NT2/D1 (cell line): Measurements from ENCODE around the gene SDS.

ENCODE experiments used
- DNase-seq: peaks from one replicate; pipeline ENCODE4 v3.0.0-alpha.2; 2011; ENCODE audit warnings: low read depth, low spot score
- H3K27me3 ChIP-seq: 2 replicates; pipeline ENCODE4 v1.6.0; 2011; ENCODE audit warnings: mild to moderate bottlenecking; ENCODE audit not compliant: insufficient read length, insufficient read depth
- H3K36me3 ChIP-seq: 2 replicates; pipeline ENCODE4 v1.6.1; 2011; ENCODE audit warnings: mild to moderate bottlenecking, low read length, mixed read lengths; ENCODE audit not compliant: insufficient read depth, insufficient read length
- H3K4me1 ChIP-seq: 2 replicates; pipeline ENCODE4 v1.5.1; 2011; ENCODE audit not compliant: insufficient read depth, insufficient read length
- H3K4me3 ChIP-seq: 2 replicates; pipeline ENCODE4 v1.5.1; 2011; ENCODE audit warnings: low read depth; ENCODE audit not compliant: insufficient read length
- H3K9ac ChIP-seq: 2 replicates; pipeline ENCODE4 v1.6.0; 2011; ENCODE audit warnings: low read depth; ENCODE audit not compliant: insufficient read length
- H3K9me3 ChIP-seq: 2 replicates; pipeline ENCODE4 v1.5.1; 2011; ENCODE audit warnings: mild to moderate bottlenecking, low read length; ENCODE audit not compliant: insufficient read depth
- SUZ12 ChIP-seq: IDR thresholded peaks from 2 replicates; pipeline ENCODE4 v1.6.1; 2011; ENCODE audit not compliant: insufficient read length, insufficient read depth; ENCODE audit errors: extremely low read depth
- YY1 ChIP-seq: IDR thresholded peaks from 2 replicates; pipeline ENCODE4 v1.6.1; 2011; ENCODE audit not compliant: insufficient read length, insufficient read depth
- ZNF274 ChIP-seq: IDR thresholded peaks from 2 replicates; pipeline ENCODE4 v1.6.1; 2011; ENCODE audit warnings: mild to moderate bottlenecking, low read depth, low read length

The SDS gene

GRCh38 chr12:113424915-113425823 is 21.5 kb upstream of the SDS start:
- Histone ChIP-seq H3K9ac (peak overlapping the region; percentile 37), H3K36me3 (no peaks in the 10 kb centered on the region), H3K27me3 (no peaks in the 10 kb centered on the region), H3K4me3 (no peak overlapping the region), H3K9me3 (peaks cover 2% of the 10 kb centered on the region; the same call in 1 of the 2 replicates), H3K4me1 (no peaks in the 10 kb centered on the region)
- TF ChIP-seq ZNF274 (no peak), SUZ12 (no peak), YY1 (no peak)
- DNase-seq, result peak; percentile 58

- Histone ChIP-seq H3K27me3 (no peaks in the 10 kb centered on the region), H3K4me3 (no peak overlapping the region), H3K4me1 (no peaks in the 10 kb centered on the region), H3K36me3 (no peaks in the 10 kb centered on the region), H3K9ac (no peak overlapping the region), H3K9me3 (no peaks in the 10 kb centered on the region)
- TF ChIP-seq ZNF274 (no peak), YY1 (no peak), SUZ12 (no peak)
- DNase-seq, result no peak
These were observed 20.8 kb upstream of the SDS start for GRCh38 chr12:113424456-113424855.

DNA sequence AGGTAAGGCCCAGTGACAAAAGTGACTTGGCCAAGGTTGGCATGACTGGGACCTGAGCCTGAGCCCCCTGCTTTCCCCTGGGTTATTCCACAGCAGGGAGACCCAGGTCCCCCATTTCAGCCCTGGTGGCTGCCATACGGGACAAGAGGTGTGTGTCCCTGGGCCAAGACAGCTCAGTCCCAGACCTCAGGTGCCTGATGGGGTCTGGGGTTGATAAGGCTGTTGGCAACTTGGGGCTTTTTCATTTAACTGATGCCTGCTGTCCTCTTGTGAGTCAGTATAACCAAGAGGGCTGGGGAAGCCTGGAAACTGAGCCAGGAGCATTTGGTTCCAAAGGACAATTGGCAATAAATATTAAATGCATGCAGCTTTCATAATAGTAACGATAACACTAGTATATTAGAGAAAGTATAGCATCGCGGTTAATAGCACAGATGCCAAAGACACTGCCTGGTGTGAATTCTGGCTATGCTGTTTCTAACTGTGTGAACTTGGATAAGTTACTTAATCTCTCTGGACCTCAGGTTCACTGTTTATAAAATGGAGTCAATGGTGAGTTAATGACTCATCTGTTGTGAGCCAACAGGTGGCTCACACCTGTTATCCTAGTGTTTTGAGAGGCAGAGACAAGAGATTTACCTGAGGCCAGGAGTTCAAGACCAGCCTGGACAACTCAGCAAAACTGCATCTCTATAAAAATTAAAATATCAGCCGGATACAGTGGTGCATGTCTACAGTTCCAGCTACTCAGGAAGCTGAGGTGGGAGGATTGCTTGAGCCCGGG is 19.4 kb upstream of the SDS start:
- Histone ChIP-seq H3K9me3 (no peaks in the 10 kb centered on the region), H3K27me3 (no peaks in the 10 kb centered on the region), H3K36me3 (no peaks in the 10 kb centered on the region), H3K4me1 (no peaks in the 10 kb centered on the region), H3K4me3 (peak overlapping the region; percentile 65), H3K9ac (peak overlapping the region; percentile 92)
- DNase-seq, result no peak
- TF ChIP-seq YY1, result no peak
- no peak for TF ChIP-seq ZNF274
- TF ChIP-seq SUZ12, result no peak

- Histone ChIP-seq H3K4me3 (peak within 1 kb of the TSS; percentile 65), H3K27me3 (no peaks in the 10 kb centered on the region), H3K36me3 (no peaks in the 10 kb centered on the region), H3K9ac (peak within 1 kb of the TSS; percentile 92), H3K9me3 (no peaks in the 10 kb centered on the region), H3K4me1 (no peaks in the 10 kb centered on the region)
- peak; percentile 66 for DNase-seq
- TF ChIP-seq ZNF274 (no peak), YY1 (no peak), SUZ12 (no peak)
These were observed 18.6 kb upstream of the SDS start, which contains the start of gene SDSL for GRCh38 chr12:113422030-113422885. Gene SDSL, plus strand, starts transcription at chr12:113422380. Its CDS starts 5,603 bp downstream, at chr12:113427983.

DNA sequence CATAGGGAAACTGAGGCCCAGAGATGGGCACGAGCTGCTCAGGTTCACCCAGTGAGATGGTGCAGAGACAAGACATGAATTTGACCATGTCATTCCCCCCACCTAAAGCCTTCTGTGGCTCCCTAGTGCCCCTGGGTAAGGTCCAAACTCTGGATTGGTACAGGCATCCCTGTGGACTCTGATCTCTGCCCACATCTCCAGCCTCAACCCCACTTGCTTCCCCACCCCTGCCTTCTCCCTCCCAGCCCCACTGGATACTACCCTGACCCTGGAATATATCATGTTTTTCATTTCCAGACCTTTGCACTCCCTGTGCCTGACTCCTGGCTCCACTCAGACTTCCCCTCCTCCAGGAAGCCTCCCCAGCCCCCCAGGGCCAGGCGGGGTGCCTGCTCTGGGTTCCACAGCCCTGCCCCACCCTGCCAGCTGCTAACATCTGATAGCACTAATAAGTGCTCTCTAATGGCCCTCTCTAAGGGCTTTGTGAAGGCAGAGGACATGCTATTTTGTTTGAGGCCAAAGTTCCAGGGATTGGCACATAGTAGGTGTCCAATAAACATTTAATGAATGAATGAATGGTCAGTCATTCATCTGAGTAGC is 17.4 kb upstream of the SDS start:
- H3K4me3 ChIP-seq, result no peak overlapping the region
- H3K4me1 ChIP-seq, result peaks cover under 1% of the 10 kb centered on the region
- no peaks in the 10 kb centered on the region for H3K27me3 ChIP-seq
- no peaks in the 10 kb centered on the region for H3K36me3 ChIP-seq
- H3K9ac ChIP-seq, result no peak overlapping the region
- no peak for DNase-seq
- H3K9me3 ChIP-seq, result no peaks in the 10 kb centered on the region
- TF ChIP-seq YY1 (no peak), SUZ12 (no peak), ZNF274 (no peak)

GRCh38 chr12:113418213-113418879 is 14.7 kb upstream of the SDS start:
- Histone ChIP-seq H3K4me3 (no peak overlapping the region), H3K9ac (no peak overlapping the region), H3K27me3 (no peaks in the 10 kb centered on the region), H3K4me1 (peaks cover 4% of the 10 kb centered on the region), H3K36me3 (no peaks in the 10 kb centered on the region), H3K9me3 (no peaks in the 10 kb centered on the region)
- DNase-seq, result no peak
- TF ChIP-seq YY1 (no peak), SUZ12 (no peak)
